Activated CD4-positive, alpha-beta T cell treated with anti-CD3 and anti-CD28 coated beads, Interleukin-2, amount 10 ng/mL, durations not matched to agents 7 days and 5 days (primary cell): Measurements from ENCODE around the gene TRIM59. TPM values are rescaled to one million over a fixed set of nuclear protein-coding genes. Genes with fewer than 3 reads are reported as not detected.

Experiments used
- CTCF ChIA-PET: fragments of 350-600 bp; sonication (Branson Sonifier 250); formaldehyde crosslinking; loops from one replicate; lab custom pipeline; 2021; ENCODE audit warnings: antibody characterized with exemption; lab: Charles Lee
- POLR2A ChIA-PET: fragments of 350-600 bp; sonication (Branson Sonifier 250); formaldehyde crosslinking; loops from one replicate; lab custom pipeline; 2021; ENCODE audit warnings: antibody characterized with exemption; lab: Charles Lee
- DNase-seq: peaks from one replicate; pipeline ENCODE4 v3.0.0-alpha.2; 2020
- H3K27ac Mint-ChIP-seq: one replicate; pipeline ENCODE4 v1.8.0; 2021; ENCODE audit warnings: mild to moderate bottlenecking, moderate library complexity, mixed read lengths
- H3K27me3 Mint-ChIP-seq: one replicate; pipeline ENCODE4 v1.8.0; 2021; ENCODE audit warnings: mixed read lengths
- H3K36me3 Mint-ChIP-seq: one replicate; pipeline ENCODE4 v1.8.0; 2021; ENCODE audit warnings: low read depth, mixed read lengths
- H3K4me1 Mint-ChIP-seq: one replicate; pipeline ENCODE4 v1.8.0; 2021; ENCODE audit warnings: mixed read lengths
- H3K4me3 Mint-ChIP-seq: one replicate; pipeline ENCODE4 v1.8.0; 2021; ENCODE audit warnings: mild to moderate bottlenecking, moderate library complexity, mixed read lengths
- H3K9me3 Mint-ChIP-seq: one replicate; pipeline ENCODE4 v1.8.0; 2021; ENCODE audit warnings: mixed read lengths
- total RNA-seq, 2 experiments: library from RNA; stranded (reverse); gene quantifications; one replicate each; pipeline ENCODE4 v1.2.3, GENCODE V29; 2021

The TRIM59 gene
- total RNA-seq, 2 experiments from 2014 or later = 58.2 to 79.8 TPM

GRCh38 chr3:160434071-160434470, 15.5 kb downstream of the TRIM59 start:
- POLR2A ChIA-PET = no interaction called here
- H3K4me3 Mint-ChIP-seq = no peak overlapping the region
- H3K9me3 Mint-ChIP-seq = no peaks in the 10 kb centered on the region
- CTCF ChIA-PET = no interaction called here
- H3K4me1 Mint-ChIP-seq = peaks cover 29% of the 10 kb centered on the region
- no peak for DNase-seq
- H3K27me3 Mint-ChIP-seq = no peaks in the 10 kb centered on the region
- H3K36me3 Mint-ChIP-seq = peaks cover 68% of the 10 kb centered on the region
- no peak overlapping the region for H3K27ac Mint-ChIP-seq

GRCh38 chr3:160427832-160428424, 21.7 kb downstream of the TRIM59 start:
- ChIA-PET POLR2A (no interaction called here), CTCF (interaction anchor here (1.0 to 1.9 kb wide), 3 partner anchors 9 to 18 kb away, joined by 3 to 5 read pairs (median 5); no protein-coding TSS in a partner anchor)
- Mint-ChIP-seq H3K4me3 (no peak overlapping the region), H3K36me3 (peaks cover 67% of the 10 kb centered on the region), H3K9me3 (no peaks in the 10 kb centered on the region), H3K27ac (peak overlapping the region; percentile 50), H3K27me3 (no peaks in the 10 kb centered on the region), H3K4me1 (peaks cover 15% of the 10 kb centered on the region)
- no peak for DNase-seq

- no peak overlapping the region for H3K27ac Mint-ChIP-seq
- no peak for DNase-seq
- H3K27me3 Mint-ChIP-seq = no peaks in the 10 kb centered on the region
- POLR2A ChIA-PET = interaction anchor here (0.6 kb wide), 1 partner anchor 18 kb away, joined by 3 read pairs; no protein-coding TSS in a partner anchor
- CTCF ChIA-PET = no interaction called here
- H3K4me3 Mint-ChIP-seq = no peak overlapping the region
- H3K4me1 Mint-ChIP-seq = peaks cover 52% of the 10 kb centered on the region
- H3K36me3 Mint-ChIP-seq = peaks cover 72% of the 10 kb centered on the region
- no peaks in the 10 kb centered on the region for H3K9me3 Mint-ChIP-seq
Measured at GRCh38 chr3:160417311-160417710, 32.3 kb downstream of the TRIM59 start.

- Mint-ChIP-seq H3K4me3 (no peak overlapping the region), H3K36me3 (peaks cover 59% of the 10 kb centered on the region), H3K27ac (no peak overlapping the region)
Measured at GRCh38 chr3:160413613-160414248, 35.9 kb downstream of the TRIM59 start.

DNA sequence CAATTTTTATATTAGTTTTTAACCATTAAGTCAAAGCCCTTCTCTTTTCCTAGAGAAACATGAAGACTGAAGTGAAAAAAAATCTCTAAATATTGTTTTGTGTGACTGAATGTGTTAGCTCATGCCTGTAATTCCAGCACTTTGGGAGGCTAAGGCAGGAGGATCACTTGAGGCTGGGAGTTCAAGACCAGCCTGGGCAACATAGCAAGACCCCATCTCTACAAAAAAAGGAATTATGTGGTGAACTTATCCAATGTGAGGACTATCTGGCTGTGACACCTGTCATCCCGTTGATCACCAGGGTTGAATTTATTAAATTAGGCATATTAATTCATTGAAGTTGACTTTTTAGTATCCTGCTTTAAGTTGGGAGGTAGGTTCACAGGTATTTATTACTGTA, 37.1 kb downstream of the TRIM59 start:
- Mint-ChIP-seq H3K4me1 (peaks cover 52% of the 10 kb centered on the region), H3K27ac (no peak overlapping the region), H3K36me3 (peaks cover 58% of the 10 kb centered on the region), H3K27me3 (no peaks in the 10 kb centered on the region), H3K9me3 (no peaks in the 10 kb centered on the region), H3K4me3 (no peak overlapping the region)
- DNase-seq = no peak
- ChIA-PET CTCF (interaction anchor here (1.0 to 2.5 kb wide), 5 partner anchors 9 to 38 kb away, joined by 3 to 8 read pairs (median 5); partner anchors contain the start of gene TRIM59), POLR2A (no interaction called here)

More at GRCh38 chr3:160413613-160414248, 35.9 kb downstream of the TRIM59 start:
- DNase-seq = peak; percentile 75
- CTCF ChIA-PET = interaction anchor here (0.6 to 2.5 kb wide), 12 partner anchors 9 to 398 kb away, joined by 3 to 9 read pairs (median 4); partner anchors contain the start of gene TRIM59
- Mint-ChIP-seq H3K4me1 (peaks cover 50% of the 10 kb centered on the region), H3K27me3 (no peaks in the 10 kb centered on the region), H3K9me3 (no peaks in the 10 kb centered on the region)
- POLR2A ChIA-PET = no interaction called here

DNA sequence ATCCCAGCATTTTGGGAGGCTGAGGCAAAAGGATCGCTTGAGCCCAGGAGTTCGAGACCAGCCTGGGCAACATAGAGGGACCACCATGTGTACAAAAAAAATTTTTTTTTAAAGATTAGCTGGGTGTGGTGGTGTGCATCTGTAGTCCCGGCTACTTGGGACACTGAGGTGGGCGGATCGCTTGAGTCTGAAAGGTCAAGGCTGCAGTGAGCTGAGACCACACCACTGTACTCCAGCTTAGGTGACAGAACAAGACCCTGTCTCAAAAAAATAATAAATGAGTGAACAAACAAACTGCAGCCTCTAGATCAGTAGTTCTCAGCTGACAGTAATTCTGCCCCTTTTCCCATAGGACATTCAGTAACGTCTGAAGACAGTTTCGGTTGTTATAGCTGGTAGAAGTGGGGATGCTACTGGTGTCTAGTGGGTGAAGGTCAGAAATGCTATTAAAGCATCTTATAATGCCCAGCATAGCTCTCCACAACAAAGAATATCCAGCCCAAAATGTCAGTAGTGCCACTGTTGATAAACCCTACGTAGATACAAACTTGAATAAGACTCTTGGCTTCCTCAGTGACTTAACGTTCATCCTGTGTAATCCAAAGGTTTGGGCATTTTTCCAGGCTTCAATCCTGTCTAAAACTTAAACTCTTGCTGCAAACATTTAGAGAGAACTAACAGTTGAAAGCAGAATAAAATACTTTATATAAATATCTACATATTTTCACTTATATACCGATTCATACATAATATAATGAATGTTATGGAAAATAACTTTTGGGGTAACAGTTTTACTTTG, 39.6 kb downstream of the TRIM59 start:
- ChIA-PET POLR2A (interaction anchor here (1.0 kb wide), 1 partner anchor 16 kb away, joined by 4 read pairs; no protein-coding TSS in a partner anchor), CTCF (interaction anchor here (0.7 to 1.7 kb wide), 3 partner anchors 10 to 96 kb away, joined by 3 to 6 read pairs (median 4); partner anchors contain the start of gene SMC4)
- Mint-ChIP-seq H3K4me1 (peaks cover 48% of the 10 kb centered on the region), H3K27me3 (no peaks in the 10 kb centered on the region), H3K9me3 (no peaks in the 10 kb centered on the region), H3K4me3 (no peak overlapping the region), H3K27ac (peak overlapping the region; percentile 36), H3K36me3 (peaks cover 48% of the 10 kb centered on the region)
- no peak for DNase-seq

DNA sequence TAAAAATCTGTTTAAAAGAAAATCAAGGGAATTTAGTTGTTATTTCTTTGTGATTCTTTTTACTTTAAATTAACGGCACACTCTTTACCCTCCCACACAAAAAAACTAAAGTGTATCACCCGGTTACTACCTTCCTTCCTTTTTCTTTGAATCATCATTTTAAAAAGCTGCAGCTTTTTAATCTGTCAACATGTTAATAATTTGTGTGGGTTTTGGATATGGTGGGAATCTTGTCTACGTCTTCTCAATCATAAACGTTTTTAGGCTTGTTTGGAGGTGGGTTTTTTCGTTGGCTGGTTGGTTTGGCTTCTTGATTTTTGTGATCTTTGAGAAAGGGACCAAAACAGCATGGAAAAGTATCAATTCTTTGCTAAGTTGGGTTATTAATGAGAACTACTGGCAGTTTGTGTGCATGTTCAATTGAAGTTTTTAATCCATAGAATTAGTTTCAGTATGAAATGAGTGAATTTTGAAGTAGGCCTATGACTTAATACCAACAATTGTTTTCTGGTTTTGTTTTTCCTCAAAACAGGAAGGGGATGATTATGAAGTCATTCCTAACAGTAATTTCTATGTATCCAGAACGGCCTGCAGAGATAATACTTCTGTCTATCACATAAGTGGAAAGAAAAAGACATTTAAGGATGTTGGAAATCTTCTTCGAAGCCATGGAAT, 45.7 kb downstream of the TRIM59 start:
- Mint-ChIP-seq H3K4me1 (peaks cover 51% of the 10 kb centered on the region), H3K27ac (peak overlapping the region; percentile 92), H3K4me3 (peak overlapping the region; percentile 89), H3K9me3 (no peaks in the 10 kb centered on the region), H3K27me3 (no peaks in the 10 kb centered on the region), H3K36me3 (peaks cover 62% of the 10 kb centered on the region)
- DNase-seq = no peak
- POLR2A ChIA-PET = no interaction called here
- CTCF ChIA-PET = interaction anchor here (1.2 to 1.6 kb wide), 2 partner anchors 11 to 12 kb away, joined by 3 to 4 read pairs; no protein-coding TSS in a partner anchor

- H3K36me3 Mint-ChIP-seq = peaks cover 56% of the 10 kb centered on the region
- H3K4me3 Mint-ChIP-seq = peak overlapping the region; percentile 89
- H3K9me3 Mint-ChIP-seq = no peaks in the 10 kb centered on the region
- DNase-seq = no peak
- ChIA-PET CTCF (interaction anchor here (0.7 kb wide), 1 partner anchor 10 kb away, joined by 3 read pairs; no protein-coding TSS in a partner anchor), POLR2A (interaction anchor here (0.8 kb wide), 1 partner anchor 46 kb away, joined by 4 read pairs; the partner anchor contains the start of gene TRIM59)
- no peaks in the 10 kb centered on the region for H3K27me3 Mint-ChIP-seq
- H3K27ac Mint-ChIP-seq = peak overlapping the region; percentile 92
- H3K4me1 Mint-ChIP-seq = peaks cover 50% of the 10 kb centered on the region
Measured at GRCh38 chr3:160403028-160403545, 46.5 kb downstream of the TRIM59 start.

DNA sequence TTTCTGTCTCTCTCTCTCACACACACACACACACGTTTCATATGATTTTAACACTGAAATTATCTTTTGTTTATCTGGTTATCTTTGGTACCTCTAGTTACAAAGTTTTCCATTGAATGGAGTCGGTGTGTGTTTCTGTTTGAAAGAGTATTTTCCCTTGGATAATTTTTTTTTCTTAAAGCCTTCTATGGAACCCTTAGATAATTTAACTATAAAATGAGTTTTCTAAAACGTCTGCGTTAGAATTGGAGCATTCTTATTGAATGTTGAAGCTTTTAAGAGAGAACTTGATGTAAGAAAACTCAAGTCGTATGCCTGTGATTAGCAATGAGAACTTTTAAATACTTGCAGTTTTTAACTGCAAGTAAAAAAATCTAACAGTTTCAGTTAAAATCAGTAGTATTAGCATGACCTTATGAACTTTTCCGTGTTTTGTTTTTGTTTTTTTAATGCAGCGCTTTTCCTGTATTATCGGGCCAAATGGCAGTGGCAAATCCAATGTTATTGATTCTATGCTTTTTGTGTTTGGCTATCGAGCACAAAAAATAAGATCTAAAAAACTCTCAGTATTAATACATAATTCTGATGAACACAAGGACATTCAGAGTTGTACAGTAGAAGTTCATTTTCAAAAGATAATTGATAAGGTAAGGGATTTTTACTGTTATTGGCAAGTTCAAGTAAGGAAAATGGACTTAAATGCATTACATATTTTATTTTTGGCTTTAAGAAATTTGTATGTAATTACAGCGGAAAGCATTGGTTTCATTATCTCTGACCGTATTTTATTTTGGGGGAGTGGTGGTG, 47.2 kb downstream of the TRIM59 start:
- no peaks in the 10 kb centered on the region for H3K27me3 Mint-ChIP-seq
- peak overlapping the region; percentile 92 for H3K27ac Mint-ChIP-seq
- no peak for DNase-seq
- no peaks in the 10 kb centered on the region for H3K9me3 Mint-ChIP-seq
- peak overlapping the region; percentile 89 for H3K4me3 Mint-ChIP-seq
- CTCF ChIA-PET = interaction anchor here (0.7 to 1.0 kb wide), 2 partner anchors 10 to 48 kb away, joined by 3 to 5 read pairs; no protein-coding TSS in a partner anchor
- H3K36me3 Mint-ChIP-seq = peaks cover 51% of the 10 kb centered on the region
- POLR2A ChIA-PET = interaction anchor here (0.8 kb wide), 1 partner anchor 47 kb away, joined by 4 read pairs; the partner anchor contains the start of gene TRIM59
- peaks cover 50% of the 10 kb centered on the region for H3K4me1 Mint-ChIP-seq

- Mint-ChIP-seq H3K36me3 (peaks cover 45% of the 10 kb centered on the region), H3K4me1 (peaks cover 52% of the 10 kb centered on the region), H3K27ac (peak overlapping the region; percentile 92), H3K4me3 (peak overlapping the region; percentile 89), H3K9me3 (no peaks in the 10 kb centered on the region), H3K27me3 (no peaks in the 10 kb centered on the region)
- peak; percentile 29 for DNase-seq
- POLR2A ChIA-PET = interaction anchor here (1.2 to 1.3 kb wide), 2 partner anchors 14 to 48 kb away, joined by 3 to 11 read pairs; partner anchors contain the start of gene TRIM59
- CTCF ChIA-PET = interaction anchor here (0.6 to 1.3 kb wide), 5 partner anchors 13 to 216 kb away, joined by 3 to 9 read pairs (median 4); no protein-coding TSS in a partner anchor
Measured at GRCh38 chr3:160401291-160402095, 48.1 kb downstream of the TRIM59 start.
